Caco-2 (cell line): ENCODE measurements around the gene KSR2. TPM values are rescaled to one million over a fixed set of nuclear protein-coding genes. Genes with fewer than 3 reads are reported as not detected.

ENCODE experiments used
- BruUV-seq: library from RNA; stranded (reverse); fragments of 400-500 nt; replicated peaks from 2 replicates; lab custom pipeline; 2021; lab: Mats Ljungman, UMichigan
- CTCF ChIA-PET: fragments of 300-600 bp; sonication (Branson Sonifier 250); formaldehyde crosslinking; loops from one replicate; lab custom pipeline; 2022; ENCODE audit warnings: antibody characterized with exemption; lab: Charles Lee
- POLR2A ChIA-PET: fragments of 300-600 bp; sonication (Branson Sonifier 250); formaldehyde crosslinking; loops from one replicate; lab custom pipeline; 2022; ENCODE audit warnings: antibody characterized with exemption; lab: Charles Lee
- DNase-seq, 2 experiments: peaks; one replicate each; pipeline versions ENCODE4 v3.0.0 to v3.0.0-alpha.2; 2020 to 2022
- H3K27me3 ChIP-seq: replicated peaks from 2 replicates; pipeline ENCODE4 v1.6.0; 2011; ENCODE audit warnings: low read length; ENCODE audit not compliant: control insufficient read depth, insufficient read depth
- H3K36me3 ChIP-seq: 2 replicates; pipeline ENCODE4 v1.5.1; 2011; ENCODE audit warnings: low read length; ENCODE audit not compliant: control insufficient read depth, insufficient read depth
- H3K4me1 ChIP-seq: fragments of 250-450 bp; sonication (Bioruptor Pico); 2 replicates; pipeline ENCODE4 v1.5.1; 2020; ENCODE audit warnings: mild to moderate bottlenecking
- H3K4me3 ChIP-seq: 2 replicates; pipeline ENCODE4 v1.5.1; 2011; ENCODE audit warnings: low read depth, mild to moderate bottlenecking, control low read depth, low read length
- H3K9me3 ChIP-seq: fragments of 250-450 bp; sonication (Bioruptor Pico); 2 replicates; pipeline ENCODE4 v1.5.1; 2020; ENCODE audit warnings: mild to moderate bottlenecking, moderate library complexity
- H3K27ac Mint-ChIP-seq: one replicate; pipeline ENCODE4 v1.8.0; 2022; ENCODE audit warnings: mixed read lengths; ENCODE audit not compliant: unreplicated experiment
- H3K27me3 Mint-ChIP-seq: one replicate; pipeline ENCODE4 v1.8.0; 2022; ENCODE audit warnings: mixed read lengths; ENCODE audit not compliant: insufficient read depth, unreplicated experiment
- H3K36me3 Mint-ChIP-seq: one replicate; pipeline ENCODE4 v1.8.0; 2022; ENCODE audit warnings: mild to moderate bottlenecking, mixed read lengths; ENCODE audit not compliant: insufficient read depth, unreplicated experiment
- H3K4me1 Mint-ChIP-seq: one replicate; pipeline ENCODE4 v1.8.0; 2022; ENCODE audit warnings: low read depth, mixed read lengths; ENCODE audit not compliant: unreplicated experiment
- H3K4me3 Mint-ChIP-seq: one replicate; pipeline ENCODE4 v1.8.0; 2022; ENCODE audit warnings: mild to moderate bottlenecking, moderate library complexity, mixed read lengths; ENCODE audit not compliant: unreplicated experiment
- H3K9me3 Mint-ChIP-seq: one replicate; pipeline ENCODE4 v1.8.0; 2022; ENCODE audit warnings: mixed read lengths; ENCODE audit not compliant: unreplicated experiment
- CTCF ChIP-seq, 2 experiments: fragments of 200-600 bp in 1 of 2; IDR thresholded peaks; 1 replicate in 1 of 2; 2 replicates in 1 of 2; pipeline versions ENCODE4 v1.5.1 to v1.8.0; 2011 to 2022; ENCODE audit warnings: antibody characterized with exemption in 1 of 2, control low read depth in 1 of 2, inconsistent platforms in 1 of 2, low read depth in 1 of 2, low read length in 1 of 2, mild to moderate bottlenecking in 1 of 2, moderate library complexity in 1 of 2; ENCODE audit not compliant: insufficient read depth in 1 of 2, severe bottlenecking in 1 of 2, unreplicated experiment in 1 of 2
- intact Hi-C: fragments of 100-400 bp; cut with micrococcal nuclease; formaldehyde crosslinking; loops from one replicate; pipeline ENCODE4 v1.10.0; 2022; ENCODE audit not compliant: unreplicated experiment
- total RNA-seq: library from RNA; stranded (reverse); gene quantifications from 2 replicates; pipeline ENCODE4 v1.2.3, GENCODE V29; 2022

The KSR2 gene
- total RNA-seq, 1 experiment from 2014 or later: 0.66 TPM

GRCh38 chr12:118013283-118013682 is 44.5 kb upstream of the KSR2 start:
- Mint-ChIP-seq H3K27ac (no peak overlapping the region), H3K9me3 (no peaks in the 10 kb centered on the region), H3K36me3 (peaks cover 22% of the 10 kb centered on the region), H3K4me1 (peaks cover 7% of the 10 kb centered on the region), H3K27me3 (peaks cover 3% of the 10 kb centered on the region), H3K4me3 (no peak overlapping the region)
- ChIA-PET CTCF (no interaction called here), POLR2A (no interaction called here)
- intact Hi-C loops: loop anchor here (5.0 kb wide), 1 partner anchor 136 kb away; no protein-coding TSS in a partner anchor
- TF ChIP-seq CTCF (IDR thresholded peaks at IDR 0.05; ENCODE audit: insufficient read depth in 1 of 2, low read depth in 1 of 2, low read length in 1 of 2, severe bottlenecking in 1 of 2, unreplicated experiment in 1 of 2): no peak
- Histone ChIP-seq H3K4me1 (peaks cover 14% of the 10 kb centered on the region; the same call in 1 of the 2 replicates), H3K9me3 (no peaks in the 10 kb centered on the region), H3K27me3 (no peaks in the 10 kb centered on the region), H3K36me3 (no peaks in the 10 kb centered on the region), H3K4me3 (no peak overlapping the region)
- BruUV-seq: no TSS peak
- no peak for DNase-seq

- H3K4me1 ChIP-seq: peaks cover 4% of the 10 kb centered on the region; the same call in 1 of the 2 replicates
Measured at GRCh38 chr12:118011961-118012360, 43.2 kb upstream of the KSR2 start.

GRCh38 chr12:118011377-118011776 is 42.6 kb upstream of the KSR2 start:
- peaks cover 4% of the 10 kb centered on the region; the same call in 1 of the 2 replicates for H3K4me1 ChIP-seq
- Mint-ChIP-seq H3K9me3 (no peaks in the 10 kb centered on the region), H3K4me3 (no peak overlapping the region), H3K27ac (no peak overlapping the region), H3K27me3 (peaks cover 3% of the 10 kb centered on the region), H3K36me3 (peaks cover 4% of the 10 kb centered on the region), H3K4me1 (no peaks in the 10 kb centered on the region)
- H3K9me3 ChIP-seq: no peaks in the 10 kb centered on the region
- DNase-seq: no peak
- H3K27me3 ChIP-seq: no peaks in the 10 kb centered on the region
- H3K4me3 ChIP-seq: no peak overlapping the region
- ChIA-PET CTCF (no interaction called here), POLR2A (no interaction called here)
- H3K36me3 ChIP-seq: no peaks in the 10 kb centered on the region
- no peak for TF ChIP-seq CTCF (IDR thresholded peaks at IDR 0.05; ENCODE audit: insufficient read depth in 1 of 2, low read depth in 1 of 2, low read length in 1 of 2, severe bottlenecking in 1 of 2, unreplicated experiment in 1 of 2)
- intact Hi-C loops: loop anchor here (5.0 kb wide), 1 partner anchor 134 kb away; no protein-coding TSS in a partner anchor
- BruUV-seq: no TSS peak

More at GRCh38 chr12:118011961-118012360, 43.2 kb upstream of the KSR2 start:
- H3K27ac Mint-ChIP-seq: no peak overlapping the region
- H3K4me3 Mint-ChIP-seq: no peak overlapping the region
- BruUV-seq: no TSS peak
- no peak for TF ChIP-seq CTCF (IDR thresholded peaks at IDR 0.05; ENCODE audit: insufficient read depth in 1 of 2, low read depth in 1 of 2, low read length in 1 of 2, severe bottlenecking in 1 of 2, unreplicated experiment in 1 of 2)
- Histone ChIP-seq H3K4me3 (no peak overlapping the region), H3K27me3 (no peaks in the 10 kb centered on the region), H3K9me3 (no peaks in the 10 kb centered on the region), H3K36me3 (no peaks in the 10 kb centered on the region)
- ChIA-PET POLR2A (no interaction called here), CTCF (no interaction called here)
- no peak for DNase-seq
- H3K36me3 Mint-ChIP-seq: peaks cover 10% of the 10 kb centered on the region
- H3K4me1 Mint-ChIP-seq: no peaks in the 10 kb centered on the region
- H3K27me3 Mint-ChIP-seq: peaks cover 3% of the 10 kb centered on the region
- no peaks in the 10 kb centered on the region for H3K9me3 Mint-ChIP-seq
- intact Hi-C loops: loop anchor here (5.0 kb wide), 1 partner anchor 135 kb away; no protein-coding TSS in a partner anchor
